Spinal cord (tissue), 10 donors: ENCODE measurements around the gene MACC1. TPM values are rescaled to one million over a fixed set of nuclear protein-coding genes. Genes with fewer than 3 reads are reported as not detected.

Experiments
- DNase-seq, 6 donors: peaks; one replicate each; pipeline versions ENCODE4 v3.0.0 to v3.0.0-alpha.2; 2013 to 2015; ENCODE audit warnings: low spot score in 6 of 6, low read depth in 4 of 6
- H3K27ac ChIP-seq: one replicate; pipeline ENCODE4 v1.5.1; 2013; ENCODE audit warnings: low read depth, low read length, control low read depth
- H3K27me3 ChIP-seq: one replicate; pipeline ENCODE4 v1.6.1; 2013; ENCODE audit warnings: low read length; ENCODE audit not compliant: control insufficient read depth, insufficient read depth
- H3K36me3 ChIP-seq: one replicate; pipeline ENCODE4 v1.6.1; 2013; ENCODE audit warnings: low read length; ENCODE audit not compliant: control insufficient read depth, insufficient read depth
- H3K4me1 ChIP-seq: one replicate; pipeline ENCODE4 v1.6.1; 2013; ENCODE audit warnings: low read length; ENCODE audit not compliant: control insufficient read depth, insufficient read depth
- H3K4me3 ChIP-seq: one replicate; pipeline ENCODE4 v1.5.1; 2013; ENCODE audit warnings: low read depth, low read length, control low read depth
- H3K9me3 ChIP-seq: one replicate; pipeline ENCODE4 v1.6.1; 2013; ENCODE audit warnings: low read length; ENCODE audit not compliant: control insufficient read depth, insufficient read depth
- WGBS: methylation state at CpG from one replicate; pipeline ENCODE4 v1.1.5; 2013; ENCODE audit warnings: missing lambda C conversion rate; ENCODE audit not compliant: insufficient coverage; 5-methylcytosine and 5-hydroxymethylcytosine counted together
- long read RNA-seq, 4 donors: transcript quantifications; one replicate each; lab custom pipeline, GENCODE V29; 2026
- polyA plus RNA-seq, 2 donors: library from polyadenylated mRNA; unstranded; fragments of 120-200 nt; gene quantifications; one replicate each; pipeline ENCODE4 v1.2.1, GENCODE V29; 2013; ENCODE audit not compliant: insufficient read length in 2 of 2
- total RNA-seq, 2 donors: library from RNA; depleted of rRNA in 1 of 2; stranded (reverse); fragments of 120-200 nt in 1 of 2; fragments of >200 nt in 1 of 2; gene quantifications; one replicate each; pipeline versions ENCODE4 v1.2.3 to v1.2.4, GENCODE V29; 2013 to 2014
- donor health status: healthy.

Gene MACC1, protein sequence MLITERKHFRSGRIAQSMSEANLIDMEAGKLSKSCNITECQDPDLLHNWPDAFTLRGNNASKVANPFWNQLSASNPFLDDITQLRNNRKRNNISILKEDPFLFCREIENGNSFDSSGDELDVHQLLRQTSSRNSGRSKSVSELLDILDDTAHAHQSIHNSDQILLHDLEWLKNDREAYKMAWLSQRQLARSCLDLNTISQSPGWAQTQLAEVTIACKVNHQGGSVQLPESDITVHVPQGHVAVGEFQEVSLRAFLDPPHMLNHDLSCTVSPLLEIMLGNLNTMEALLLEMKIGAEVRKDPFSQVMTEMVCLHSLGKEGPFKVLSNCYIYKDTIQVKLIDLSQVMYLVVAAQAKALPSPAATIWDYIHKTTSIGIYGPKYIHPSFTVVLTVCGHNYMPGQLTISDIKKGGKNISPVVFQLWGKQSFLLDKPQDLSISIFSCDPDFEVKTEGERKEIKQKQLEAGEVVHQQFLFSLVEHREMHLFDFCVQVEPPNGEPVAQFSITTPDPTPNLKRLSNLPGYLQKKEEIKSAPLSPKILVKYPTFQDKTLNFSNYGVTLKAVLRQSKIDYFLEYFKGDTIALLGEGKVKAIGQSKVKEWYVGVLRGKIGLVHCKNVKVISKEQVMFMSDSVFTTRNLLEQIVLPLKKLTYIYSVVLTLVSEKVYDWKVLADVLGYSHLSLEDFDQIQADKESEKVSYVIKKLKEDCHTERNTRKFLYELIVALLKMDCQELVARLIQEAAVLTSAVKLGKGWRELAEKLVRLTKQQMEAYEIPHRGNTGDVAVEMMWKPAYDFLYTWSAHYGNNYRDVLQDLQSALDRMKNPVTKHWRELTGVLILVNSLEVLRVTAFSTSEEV
- total RNA-seq (under 1 TPM; 0.20 to 0.28 TPM), polyA plus RNA-seq (under 1 TPM; 0.14 to 0.17 TPM)
- long read RNA-seq, donor 1: 0 reads
- long read RNA-seq, donor 2: 0 reads
- long read RNA-seq, donor 3: 0 reads
- long read RNA-seq, donor 4, partial matches to known transcripts: 16 of 16 reads
- long read RNA-seq, donor 4, other reads (novel, unspliced or antisense): 0 of 16 reads

DNA sequence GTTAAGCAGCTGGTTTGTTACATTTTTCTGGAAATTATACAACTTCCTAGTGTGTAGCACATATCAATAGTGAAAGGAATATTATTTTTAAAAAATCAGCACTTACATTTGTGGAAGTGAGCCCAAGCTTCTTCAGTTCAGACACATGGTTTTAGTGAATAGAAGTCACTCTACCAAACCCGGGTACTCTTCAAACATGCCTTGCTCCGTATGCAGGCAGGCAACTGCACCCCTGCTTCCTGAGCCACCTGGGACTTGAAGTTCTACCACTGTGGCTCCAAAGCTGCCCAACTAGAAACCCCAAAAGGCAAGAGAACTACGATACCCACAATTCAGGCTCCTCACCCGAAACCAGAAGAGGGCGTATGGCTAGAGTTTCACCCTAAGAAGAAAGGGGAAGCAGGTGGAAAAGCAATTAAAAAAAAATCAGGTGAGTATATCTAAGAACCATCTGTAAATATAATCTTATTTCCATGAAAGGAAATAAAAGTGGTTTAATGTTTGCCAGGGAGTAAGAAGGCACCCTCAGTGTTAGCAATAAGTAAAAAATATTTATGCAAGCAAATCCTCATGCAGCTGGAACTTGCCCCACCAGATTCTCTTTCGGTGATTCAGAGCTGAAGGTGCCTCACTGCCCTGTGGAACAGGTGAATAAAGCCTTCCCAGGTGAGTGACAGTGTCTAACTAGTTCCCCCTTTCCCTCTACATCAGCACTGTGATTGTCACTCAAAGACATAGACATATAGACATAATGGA is at the start of gene MACC1:
MACC1 (minus strand) TSS at position 192 of the 756 bp plus-strand sequence. CDS start 55,522 bp downstream, outside the sequence.
- no peak within 1 kb of the TSS for H3K27ac ChIP-seq
- H3K4me1 ChIP-seq: peaks cover 3% of the 10 kb centered on the region
- H3K27me3 ChIP-seq: no peaks in the 10 kb centered on the region
- no peaks in the 10 kb centered on the region for H3K9me3 ChIP-seq
- no peak within 1 kb of the TSS for H3K4me3 ChIP-seq
- no peak for DNase-seq
- 71% methylated on average over 1 of the region's 6 CpGs for WGBS
- no peaks in the 10 kb centered on the region for H3K36me3 ChIP-seq

DNA sequence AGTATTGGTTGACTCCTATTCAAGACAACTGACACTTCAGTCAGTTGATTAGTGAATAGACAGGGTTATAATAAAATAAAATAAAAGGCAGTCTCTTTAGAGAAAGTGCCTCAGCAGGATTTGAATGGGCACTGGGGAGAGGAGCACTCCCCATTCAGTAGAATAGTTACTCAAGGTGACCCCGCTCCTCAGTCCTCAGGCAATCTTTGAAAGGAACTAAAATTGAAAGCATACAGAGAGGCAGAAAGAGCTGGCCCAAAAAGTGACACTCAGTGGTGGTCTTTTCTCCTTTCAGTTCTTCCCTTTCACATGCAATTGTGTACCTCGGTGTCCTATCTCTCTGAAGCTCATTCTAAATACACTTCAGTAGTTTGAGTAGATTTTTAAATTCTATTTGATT is 47.4 kb upstream of the MACC1 start:
- H3K4me3 ChIP-seq: no peak overlapping the region
- no peaks in the 10 kb centered on the region for H3K36me3 ChIP-seq
- H3K27ac ChIP-seq: no peak overlapping the region
- no CpG with 5 or more reads among the region's 2 CpGs for WGBS
- H3K4me1 ChIP-seq: no peaks in the 10 kb centered on the region
- no peaks in the 10 kb centered on the region for H3K27me3 ChIP-seq
- peak in 1 of 6 donors; percentile 18 for DNase-seq
- H3K9me3 ChIP-seq: no peaks in the 10 kb centered on the region

DNA sequence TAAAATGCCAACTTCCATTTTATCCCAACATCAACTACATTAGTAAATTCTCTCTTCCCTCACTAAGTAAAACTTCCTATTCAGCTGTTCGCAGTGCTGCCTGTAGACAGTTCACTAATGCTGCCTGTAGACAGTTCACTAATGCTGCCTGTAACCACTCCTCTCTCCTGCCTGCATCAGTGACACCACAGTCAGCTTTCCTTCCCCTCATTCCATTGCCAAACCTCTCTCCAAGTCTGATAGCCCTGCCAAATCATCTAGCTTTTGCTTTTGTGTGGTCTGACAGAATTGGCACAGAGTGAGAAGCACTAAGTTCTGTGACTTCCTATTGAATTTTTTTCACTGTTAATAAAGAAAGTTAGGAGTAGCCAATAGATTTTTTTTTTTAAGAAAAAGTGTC is 43.0 kb upstream of the MACC1 start:
- Histone ChIP-seq H3K9me3 (no peaks in the 10 kb centered on the region), H3K4me3 (no peak overlapping the region), H3K27ac (no peak overlapping the region), H3K4me1 (no peaks in the 10 kb centered on the region), H3K36me3 (no peaks in the 10 kb centered on the region), H3K27me3 (no peaks in the 10 kb centered on the region)
- 62% methylated on average over 1 of the region's 1 CpG for WGBS
- peak in 5 of 6 donors; percentile 13 to 73 (median 31) for DNase-seq

DNA sequence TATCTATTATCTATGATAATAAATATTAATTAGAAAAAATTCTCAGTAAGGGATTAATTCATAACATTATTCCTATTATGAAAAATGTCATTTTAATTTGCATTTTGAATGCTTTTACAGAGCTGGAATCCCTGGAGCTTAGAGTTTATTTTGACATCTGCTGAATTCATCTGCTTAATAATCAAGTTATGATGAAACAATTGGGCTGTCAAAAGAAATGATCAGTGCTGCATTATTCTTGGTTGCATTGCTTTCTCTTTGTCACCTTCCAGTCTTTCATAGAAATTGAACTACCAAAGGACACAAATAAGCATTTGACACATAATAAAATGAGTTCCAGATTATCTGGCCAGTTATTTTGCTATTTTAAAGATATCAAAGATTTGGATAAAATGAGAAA is 40.0 kb upstream of the MACC1 start:
- H3K36me3 ChIP-seq: no peaks in the 10 kb centered on the region
- H3K27ac ChIP-seq: no peak overlapping the region
- no peaks in the 10 kb centered on the region for H3K4me1 ChIP-seq
- no peaks in the 10 kb centered on the region for H3K27me3 ChIP-seq
- H3K9me3 ChIP-seq: no peaks in the 10 kb centered on the region
- no peak overlapping the region for H3K4me3 ChIP-seq
- no peak for DNase-seq

DNA sequence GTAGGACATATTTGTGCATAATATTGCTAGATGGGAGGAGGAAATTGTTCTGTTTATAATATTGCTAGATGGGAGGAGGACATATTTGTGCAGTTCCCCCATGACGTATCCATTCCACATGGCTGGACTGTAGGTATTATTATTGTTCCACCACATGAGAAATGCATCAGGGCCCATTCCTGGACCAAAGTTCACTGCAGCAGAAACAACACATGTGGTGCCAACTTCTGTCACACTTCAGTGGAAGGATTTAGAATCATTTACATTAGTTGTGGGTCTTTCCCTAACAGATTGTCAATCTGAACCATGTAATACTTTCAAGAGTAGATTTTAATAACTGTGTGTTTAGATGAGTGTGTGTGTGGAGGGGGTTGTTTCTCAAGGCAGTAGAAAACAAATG is 32.7 kb upstream of the MACC1 start:
- no peaks in the 10 kb centered on the region for H3K9me3 ChIP-seq
- DNase-seq: peak in 1 of 6 donors; percentile 56
- H3K4me3 ChIP-seq: no peak overlapping the region
- H3K27me3 ChIP-seq: no peaks in the 10 kb centered on the region
- H3K36me3 ChIP-seq: no peaks in the 10 kb centered on the region
- no peaks in the 10 kb centered on the region for H3K4me1 ChIP-seq
- no peak overlapping the region for H3K27ac ChIP-seq
- WGBS: no CpG with 5 or more reads among the region's 1 CpG

DNA sequence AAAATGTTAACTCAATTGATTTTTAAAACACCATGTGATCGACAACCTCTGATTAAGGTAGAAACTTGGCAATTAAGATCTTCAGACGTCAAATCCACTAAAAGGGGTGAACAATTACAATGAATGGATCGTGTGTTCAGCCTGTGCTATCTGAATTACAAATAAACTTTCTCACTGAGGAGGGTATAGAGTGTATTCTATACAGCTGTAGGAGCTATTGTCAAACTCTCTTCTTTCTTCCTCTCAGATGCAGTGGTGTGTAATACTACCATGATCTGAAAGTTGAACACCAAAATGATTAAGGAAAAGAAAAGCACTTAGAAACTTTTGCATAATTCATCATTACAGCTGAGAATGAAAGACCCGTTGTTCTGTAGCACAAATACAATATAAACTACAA is 32.2 kb upstream of the MACC1 start:
- H3K27ac ChIP-seq: no peak overlapping the region
- no peak overlapping the region for H3K4me3 ChIP-seq
- H3K4me1 ChIP-seq: no peaks in the 10 kb centered on the region

DNA sequence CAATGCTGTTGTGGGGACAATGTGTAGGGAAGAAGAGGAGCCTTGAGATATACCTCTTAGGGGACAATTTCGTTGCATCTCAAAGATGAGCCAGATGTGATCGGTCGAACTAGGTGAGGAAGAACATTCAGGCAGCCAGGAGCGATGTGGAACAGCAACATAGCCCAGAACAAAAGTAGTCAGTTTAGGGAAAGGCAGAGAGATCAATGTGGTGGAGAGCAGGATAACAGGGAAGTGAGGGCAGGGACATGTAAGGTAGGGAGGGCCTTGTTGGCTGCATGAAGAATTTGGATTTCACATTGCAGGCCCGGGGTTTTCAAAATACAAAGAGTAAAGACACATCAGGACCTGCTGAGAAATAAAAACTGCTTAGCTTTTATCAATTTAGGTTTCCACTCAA is 29.1 kb upstream of the MACC1 start:
- DNase-seq: no peak
- Histone ChIP-seq H3K27me3 (no peaks in the 10 kb centered on the region), H3K9me3 (no peaks in the 10 kb centered on the region), H3K4me1 (no peaks in the 10 kb centered on the region), H3K4me3 (no peak overlapping the region), H3K36me3 (no peaks in the 10 kb centered on the region), H3K27ac (no peak overlapping the region)
- WGBS: 96% methylated on average over 4 of the region's 5 CpGs

More for the DNA sequence above, 32.2 kb upstream of the MACC1 start:
- Histone ChIP-seq H3K36me3 (no peaks in the 10 kb centered on the region), H3K27me3 (no peaks in the 10 kb centered on the region), H3K9me3 (no peaks in the 10 kb centered on the region)
- WGBS: no CpG with 5 or more reads among the region's 4 CpGs
- DNase-seq: peak in 1 of 6 donors; percentile 35

DNA sequence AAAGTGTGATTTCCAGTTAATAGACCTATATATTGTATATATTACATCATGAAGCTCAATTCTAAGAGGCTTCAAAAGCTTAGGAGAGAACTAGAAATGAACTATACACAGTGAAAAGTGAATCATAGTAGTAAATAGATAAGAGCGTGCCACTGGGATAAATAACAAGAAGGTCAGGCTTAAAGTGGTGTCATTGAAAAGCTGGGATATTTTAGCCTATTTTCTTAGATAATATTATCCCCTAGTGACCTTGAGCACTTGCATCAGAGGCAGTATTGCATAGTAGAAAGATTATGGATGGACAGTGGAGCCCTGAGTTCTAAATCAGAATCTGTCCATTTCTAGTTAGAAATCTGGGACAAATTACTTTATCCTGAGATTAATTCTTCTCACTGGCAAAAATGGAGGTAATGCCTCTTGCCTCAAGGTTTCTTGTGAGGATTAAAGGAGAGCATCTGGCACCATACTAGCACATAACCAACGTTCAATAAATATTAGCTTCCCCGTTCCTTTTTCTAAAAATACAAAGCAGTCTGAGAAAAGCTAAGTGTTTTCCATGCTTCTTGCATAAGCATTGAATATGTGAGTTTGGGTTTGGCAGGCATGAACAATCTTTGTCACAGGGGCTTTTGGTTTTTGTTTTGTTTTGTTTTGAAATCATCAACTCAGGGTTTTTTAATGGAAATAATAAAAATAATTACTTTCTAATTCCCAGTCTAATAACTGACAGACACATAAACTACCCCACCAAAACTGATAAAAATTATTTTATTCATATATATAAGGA is 27.3 kb upstream of the MACC1 start:
- DNase-seq: no peak
- no peaks in the 10 kb centered on the region for H3K27me3 ChIP-seq
- no CpG with 5 or more reads among the region's 3 CpGs for WGBS

DNA sequence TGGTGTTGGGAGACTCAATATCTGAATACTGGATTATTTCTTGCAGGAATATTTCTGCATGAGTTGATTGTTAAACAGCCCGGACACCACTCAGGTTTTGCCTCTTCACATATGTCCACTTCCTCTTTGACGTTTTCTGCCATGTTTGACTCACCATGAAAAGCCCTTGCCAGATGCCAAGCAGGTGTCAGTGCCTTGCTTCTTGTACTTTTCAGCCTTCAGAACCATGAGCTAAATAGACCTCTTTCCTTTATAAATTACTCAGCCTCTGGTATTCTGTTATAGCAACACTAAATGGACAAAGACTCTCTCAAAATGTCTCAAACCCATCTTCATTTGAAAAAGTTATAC is 24.7 kb upstream of the MACC1 start:
- 78% methylated on average over 2 of the region's 2 CpGs for WGBS
- no peaks in the 10 kb centered on the region for H3K9me3 ChIP-seq
- H3K27ac ChIP-seq: no peak overlapping the region
- no peaks in the 10 kb centered on the region for H3K4me1 ChIP-seq
- H3K36me3 ChIP-seq: no peaks in the 10 kb centered on the region
- no peaks in the 10 kb centered on the region for H3K27me3 ChIP-seq
- no peak for DNase-seq
- H3K4me3 ChIP-seq: no peak overlapping the region

More for the DNA sequence above, 27.3 kb upstream of the MACC1 start:
- H3K27ac ChIP-seq: no peak overlapping the region
- H3K4me1 ChIP-seq: no peaks in the 10 kb centered on the region
- no peaks in the 10 kb centered on the region for H3K9me3 ChIP-seq
- H3K36me3 ChIP-seq: no peaks in the 10 kb centered on the region
- no peak overlapping the region for H3K4me3 ChIP-seq
